Panc1 (cell line): ENCODE data around the gene DGKD.

Experiments used
- POLR2AphosphoS5 ChIP-seq: IDR thresholded peaks from 2 replicates; pipeline ENCODE4 v1.6.1; 2012; ENCODE audit warnings: mild to moderate bottlenecking, low read depth, low read length, moderate library complexity
- TF ChIP-seq, protein P1 (sequence below): fragments of 450-650 bp; IDR thresholded peaks from 2 replicates; pipeline ENCODE4 v1.5.1; 2017; ENCODE audit warnings: mild to moderate bottlenecking

DNA sequence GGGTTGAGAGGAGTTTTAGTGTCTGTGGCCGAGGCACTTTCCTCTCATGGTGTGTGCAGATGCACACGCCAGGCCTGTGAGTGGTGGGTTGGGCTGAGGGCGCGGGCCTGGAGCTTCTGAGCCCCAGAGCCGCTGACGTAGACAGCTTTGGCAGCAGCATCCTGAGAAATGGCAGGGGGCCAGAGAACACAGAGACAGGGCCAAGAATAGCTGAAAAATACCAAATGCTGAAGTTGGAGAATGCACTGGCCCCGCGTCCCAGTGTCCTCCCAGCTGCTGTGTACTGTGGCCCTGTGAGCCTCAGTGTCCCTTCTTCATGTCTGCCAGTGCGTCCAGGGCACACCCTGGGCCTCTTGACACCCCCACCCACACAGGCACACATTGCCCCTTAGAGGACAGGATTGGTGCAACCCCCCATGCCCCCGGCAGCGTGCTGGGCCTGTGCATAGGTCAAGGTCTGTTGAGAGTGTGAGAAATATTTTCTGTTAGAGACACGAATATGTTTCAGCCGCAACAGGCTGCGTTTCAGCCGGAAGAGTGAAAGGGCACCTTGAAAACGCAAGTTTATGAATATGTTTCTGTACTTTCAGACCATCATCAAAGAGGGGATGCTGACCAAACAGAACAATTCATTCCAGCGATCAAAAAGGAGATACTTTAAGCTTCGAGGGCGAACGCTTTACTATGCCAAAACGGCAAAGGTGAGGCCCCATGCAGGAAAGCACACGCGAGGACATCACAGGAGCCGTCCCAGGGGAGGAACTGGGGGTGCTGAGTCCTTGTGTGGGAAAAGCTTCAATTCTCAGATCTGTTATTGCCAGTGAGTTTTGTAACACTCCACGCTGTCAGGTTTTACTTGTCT lies 33.6 kb downstream of the DGKD start:
- TF ChIP-seq, protein P1, sequence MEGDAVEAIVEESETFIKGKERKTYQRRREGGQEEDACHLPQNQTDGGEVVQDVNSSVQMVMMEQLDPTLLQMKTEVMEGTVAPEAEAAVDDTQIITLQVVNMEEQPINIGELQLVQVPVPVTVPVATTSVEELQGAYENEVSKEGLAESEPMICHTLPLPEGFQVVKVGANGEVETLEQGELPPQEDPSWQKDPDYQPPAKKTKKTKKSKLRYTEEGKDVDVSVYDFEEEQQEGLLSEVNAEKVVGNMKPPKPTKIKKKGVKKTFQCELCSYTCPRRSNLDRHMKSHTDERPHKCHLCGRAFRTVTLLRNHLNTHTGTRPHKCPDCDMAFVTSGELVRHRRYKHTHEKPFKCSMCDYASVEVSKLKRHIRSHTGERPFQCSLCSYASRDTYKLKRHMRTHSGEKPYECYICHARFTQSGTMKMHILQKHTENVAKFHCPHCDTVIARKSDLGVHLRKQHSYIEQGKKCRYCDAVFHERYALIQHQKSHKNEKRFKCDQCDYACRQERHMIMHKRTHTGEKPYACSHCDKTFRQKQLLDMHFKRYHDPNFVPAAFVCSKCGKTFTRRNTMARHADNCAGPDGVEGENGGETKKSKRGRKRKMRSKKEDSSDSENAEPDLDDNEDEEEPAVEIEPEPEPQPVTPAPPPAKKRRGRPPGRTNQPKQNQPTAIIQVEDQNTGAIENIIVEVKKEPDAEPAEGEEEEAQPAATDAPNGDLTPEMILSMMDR = no peak
- TF ChIP-seq POLR2AphosphoS5 = no peak
